Myocyte (in vitro differentiated cells): ENCODE measurements around the gene BRD3. TPM values are rescaled to one million over a fixed set of nuclear protein-coding genes. Genes with fewer than 3 reads are reported as not detected.
"Not testable (repeated sequence)": the region's sequence is repeated elsewhere in the genome, so short reads cannot be mapped to it uniquely, and the experiment has no call there.

Source experiments
- DNase-seq: peaks from one replicate; pipeline ENCODE4 v3.0.0-alpha.2; 2012; ENCODE audit warnings: low read depth
- polyA plus RNA-seq: library from polyadenylated mRNA; unstranded; fragments of >200 nt; gene quantifications from one replicate; pipeline ENCODE4 v1.2.1, GENCODE V29; 2012; ENCODE audit warnings: missing spikeins
- total RNA-seq: library from RNA; depleted of rRNA; stranded (reverse); fragments of >200 nt; gene quantifications from 2 replicates; pipeline ENCODE4 v1.2.3, GENCODE V29; 2014

The BRD3 gene
- 14.2 and 19.0 TPM in 2 replicates for total RNA-seq
- 19.3 TPM for polyA plus RNA-seq

DNA sequence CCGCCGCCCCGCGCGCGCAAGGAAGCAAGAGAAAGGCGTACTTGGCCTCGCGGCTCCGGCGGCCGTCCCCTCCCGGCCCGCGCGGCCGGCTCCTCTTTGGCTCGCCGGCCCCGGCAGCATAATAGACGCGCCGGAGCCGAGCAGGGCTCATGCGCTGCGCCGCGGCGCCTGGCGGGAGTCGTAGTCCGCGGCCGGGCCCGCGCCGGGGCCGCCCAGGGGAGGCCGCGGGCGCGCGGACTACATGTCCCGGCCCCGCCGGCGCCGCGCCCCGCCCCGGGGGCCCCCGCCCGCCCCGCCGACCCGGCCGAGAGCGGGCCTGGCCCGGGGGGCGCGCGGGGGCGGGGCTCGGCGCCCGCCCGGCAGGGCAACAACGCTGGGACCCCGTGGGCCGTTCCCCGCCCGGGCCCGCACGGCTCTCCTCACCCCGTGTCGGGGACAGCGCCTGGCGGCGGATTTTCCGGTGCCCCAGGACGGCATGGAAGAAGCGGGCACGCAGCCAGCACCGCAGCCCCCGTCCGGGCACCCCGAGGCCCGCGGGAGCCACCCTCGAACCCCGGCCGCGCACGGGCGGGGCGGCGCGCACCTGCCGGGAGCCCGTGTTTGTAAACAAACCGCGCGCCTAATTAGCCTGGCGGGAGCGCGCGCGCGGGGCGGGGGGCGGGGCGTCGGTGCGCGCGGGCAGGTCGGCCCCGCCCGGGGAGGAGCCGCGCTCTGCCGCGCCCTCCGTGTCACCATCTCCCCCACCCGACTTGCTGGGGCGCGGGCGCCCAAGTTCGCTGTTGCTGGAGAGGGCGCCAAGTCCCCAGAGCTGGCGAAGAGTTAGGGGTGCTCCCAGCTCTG, at the start of gene BRD3:
Gene BRD3, minus strand, starts transcription at position 123 of the 840 bp plus-strand sequence. CDS start 14,549 bp downstream, outside the sequence.
- DNase-seq = peak; percentile 91

DNA sequence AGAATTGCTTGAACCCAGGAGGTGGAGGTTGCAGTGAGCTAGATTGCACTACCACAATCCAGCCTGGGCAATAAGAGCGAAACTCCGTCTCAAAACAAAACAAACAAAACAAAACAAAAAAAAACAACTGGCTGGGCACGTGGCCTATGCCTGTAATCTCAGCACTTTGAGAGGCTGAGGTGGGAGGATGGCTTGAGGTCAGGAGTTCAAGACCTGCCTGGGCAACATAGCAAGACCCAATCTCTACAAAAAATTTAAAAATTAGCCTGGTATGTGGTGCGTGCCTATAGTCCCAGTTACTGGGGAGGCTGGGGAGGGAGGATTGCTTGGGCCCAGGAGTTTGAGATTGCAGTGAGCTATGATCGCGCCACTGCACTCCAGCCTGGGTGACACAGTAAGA, 44.7 kb upstream of the BRD3 start:
- no peak for DNase-seq

DNA sequence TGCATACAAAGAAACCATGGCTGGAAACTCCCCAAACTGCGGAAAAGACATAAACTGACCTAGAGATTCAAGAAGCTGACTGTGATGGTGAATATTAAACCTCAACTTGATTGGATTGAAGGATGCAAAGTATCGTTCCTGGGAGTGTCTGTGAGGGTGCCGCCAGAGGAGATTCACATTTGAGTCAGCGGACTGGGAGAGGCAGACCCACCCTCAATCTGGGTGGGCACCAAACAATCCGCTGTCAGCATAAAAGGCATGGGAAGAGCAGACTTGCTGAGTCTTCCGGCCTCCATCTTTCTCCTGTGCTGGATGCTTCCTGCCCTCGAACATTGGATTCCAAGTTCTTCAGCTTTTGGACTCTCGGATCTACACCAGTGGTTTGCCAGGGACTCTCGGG, 43.2 kb upstream of the BRD3 start:
- DNase-seq = no peak

DNA sequence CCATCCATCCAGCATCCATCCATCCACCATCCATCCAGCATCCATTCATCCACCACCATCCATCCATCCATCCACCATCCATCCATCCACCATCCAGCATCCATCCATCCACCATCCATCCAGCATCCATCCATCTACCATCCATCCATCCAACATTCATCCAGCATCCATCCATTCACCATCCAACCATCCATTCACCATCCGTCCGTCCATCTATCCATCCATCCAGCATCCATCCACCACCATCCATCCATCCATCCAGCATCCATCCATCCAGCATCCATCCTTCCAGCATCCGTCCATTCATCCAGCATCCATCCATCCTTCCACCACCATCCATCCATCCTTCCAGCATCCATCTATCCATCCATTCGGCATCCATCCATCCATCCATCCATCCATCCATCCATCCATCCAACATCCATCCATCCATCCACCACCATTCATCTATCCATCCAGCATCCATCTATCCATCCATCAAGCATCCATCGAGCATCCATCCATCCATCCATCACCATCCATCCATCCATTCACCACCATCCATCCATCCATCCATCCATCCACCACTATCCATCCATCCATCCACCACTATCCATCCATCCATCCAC, 35.7 kb upstream of the BRD3 start:
- DNase-seq = no peak

DNA sequence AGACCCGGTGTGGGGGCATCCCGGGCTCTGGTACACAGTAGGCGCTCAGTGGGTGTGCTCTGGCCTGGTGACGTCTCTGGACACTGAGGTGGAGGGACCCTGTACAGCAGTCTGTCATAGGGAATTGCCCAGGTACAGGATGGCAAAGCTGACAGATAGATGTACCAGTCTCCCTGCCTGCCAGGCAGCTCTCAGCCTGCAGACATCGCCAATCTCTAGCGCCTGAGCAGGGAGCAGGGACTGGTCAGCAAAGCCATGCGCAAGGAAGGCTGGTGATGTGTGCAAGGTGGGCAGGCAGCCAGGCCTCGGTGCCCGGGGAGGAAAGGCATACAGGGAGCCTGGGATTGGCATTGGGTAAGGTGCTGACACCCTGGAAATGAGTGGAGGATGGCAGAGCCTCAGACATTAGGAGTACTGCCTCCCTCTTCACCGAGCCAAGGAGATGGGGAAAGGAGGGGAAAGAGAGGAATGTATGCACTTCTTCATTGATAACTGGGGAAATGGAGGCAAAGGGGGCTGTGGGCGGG, 33.9 kb upstream of the BRD3 start:
- DNase-seq = no peak

DNA sequence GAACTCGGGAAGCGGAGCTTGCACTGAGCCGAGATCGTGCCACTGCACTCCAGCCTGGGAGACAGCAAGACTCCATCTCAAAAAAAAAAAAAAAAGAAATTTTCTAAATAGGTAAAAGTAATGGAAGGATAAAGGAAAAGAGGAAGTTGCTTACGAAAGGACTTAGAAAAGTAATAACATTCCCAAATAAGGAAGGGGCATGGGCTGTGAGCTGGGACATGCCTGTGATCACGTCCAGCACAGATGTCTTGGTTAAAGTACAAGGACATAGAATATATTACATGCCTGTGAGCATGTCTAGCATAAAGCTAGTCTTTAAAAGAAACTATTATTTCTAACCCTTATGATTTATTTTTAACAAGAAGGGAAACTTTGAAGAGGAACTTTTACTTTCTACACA, 33.3 kb upstream of the BRD3 start:
- not testable (repeated sequence) for DNase-seq

DNA sequence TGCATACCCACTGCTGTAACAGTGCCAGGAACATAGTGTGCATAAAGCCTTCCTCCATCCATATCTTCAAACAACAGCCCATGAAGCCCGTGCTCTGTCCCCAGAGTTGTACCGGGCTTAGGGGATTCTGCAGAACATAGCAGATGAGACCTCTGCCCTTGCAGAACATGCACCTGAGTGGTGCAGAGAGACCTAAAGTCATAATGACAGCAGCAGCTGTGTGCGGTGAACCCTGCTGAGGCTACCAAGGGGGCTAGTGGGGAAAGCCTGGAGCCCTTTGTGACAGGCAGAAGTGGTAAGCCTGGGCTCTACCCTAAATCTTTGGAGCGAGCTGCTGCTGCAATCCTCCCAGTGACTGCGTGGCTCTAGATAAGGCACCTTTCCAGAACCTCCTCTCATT, 32.2 kb upstream of the BRD3 start:
- DNase-seq = no peak

DNA sequence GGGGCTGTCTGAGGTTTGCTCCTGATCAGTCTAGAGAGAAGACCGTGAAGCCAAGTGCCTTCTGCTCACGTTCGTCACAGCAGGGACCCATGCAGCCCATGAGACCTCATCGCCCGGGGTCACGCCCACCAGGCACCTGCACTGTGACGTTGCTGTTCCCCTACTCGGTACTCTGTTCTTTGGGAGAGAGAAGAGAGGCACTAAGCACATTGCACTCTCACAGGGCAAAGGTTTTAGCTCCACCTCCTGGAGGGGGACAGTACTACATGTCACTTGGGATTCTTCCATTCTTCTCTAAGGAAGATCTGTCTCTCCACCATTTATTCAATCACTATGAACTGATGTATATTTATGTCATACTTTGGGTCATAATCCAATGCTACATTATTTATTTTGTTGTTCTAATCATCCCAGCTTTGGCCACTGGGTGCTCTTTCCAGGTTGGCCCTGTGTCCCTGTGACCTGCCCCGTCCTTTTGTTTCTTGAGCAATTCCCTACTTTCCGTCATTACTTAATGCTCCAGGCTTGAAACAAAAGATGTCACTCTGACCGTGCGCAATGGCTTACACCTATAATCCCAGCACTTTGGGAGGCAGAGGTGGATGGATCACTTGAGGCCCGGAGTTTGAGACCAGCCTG, 31.4 kb upstream of the BRD3 start:
- peak; percentile 63 for DNase-seq

DNA sequence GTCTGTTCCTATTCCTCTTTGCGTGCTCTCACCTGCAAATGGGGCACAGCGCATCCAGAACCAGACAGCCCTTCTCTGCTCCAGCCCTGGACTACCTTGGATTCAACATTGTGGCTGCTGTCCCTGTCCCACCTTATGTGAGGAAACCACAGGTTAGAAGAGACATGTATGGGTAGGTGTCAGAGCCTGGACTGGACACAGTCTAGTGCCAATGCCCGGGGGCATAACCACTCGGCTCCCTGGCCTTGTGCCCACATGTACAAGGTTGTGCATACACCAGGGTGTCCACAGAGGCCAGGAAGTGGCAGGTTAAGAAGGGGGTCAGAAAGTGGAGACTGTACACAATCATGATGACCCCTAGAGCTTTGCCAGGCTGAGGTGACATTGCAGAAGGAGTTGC, 22.1 kb upstream of the BRD3 start:
- DNase-seq = no peak

DNA sequence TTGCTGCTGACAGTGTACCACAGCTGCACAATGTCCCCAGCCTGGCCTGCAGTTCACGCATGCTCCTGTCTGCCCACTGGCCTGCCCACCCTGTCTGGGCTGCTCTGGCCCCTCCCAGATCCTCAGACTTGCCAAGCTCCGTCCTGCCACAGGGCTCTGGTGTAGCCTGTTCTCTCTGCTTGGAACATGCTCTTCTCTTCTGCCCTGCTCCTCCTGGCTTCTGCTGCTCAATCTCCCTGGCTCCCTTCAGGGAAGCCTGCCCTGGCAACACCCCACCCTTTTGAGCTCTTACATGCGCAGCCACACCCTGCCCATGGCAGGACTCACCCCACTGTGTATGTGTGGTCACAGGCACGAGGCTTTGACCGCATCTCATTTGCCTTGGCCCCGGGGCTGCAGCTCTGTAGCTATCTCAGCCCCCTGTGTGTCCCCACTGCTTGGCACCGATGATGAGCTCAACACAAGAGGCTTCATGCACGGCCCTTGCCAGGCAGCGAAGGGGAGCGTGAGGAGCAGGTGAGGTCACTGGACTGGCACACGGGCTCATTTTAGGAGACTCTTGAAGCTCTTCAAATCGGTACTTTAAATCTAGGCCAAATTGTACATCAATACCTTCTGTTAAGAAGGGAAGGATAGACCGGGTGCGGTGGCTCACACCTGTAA, 20.4 kb upstream of the BRD3 start:
- DNase-seq = no peak

DNA sequence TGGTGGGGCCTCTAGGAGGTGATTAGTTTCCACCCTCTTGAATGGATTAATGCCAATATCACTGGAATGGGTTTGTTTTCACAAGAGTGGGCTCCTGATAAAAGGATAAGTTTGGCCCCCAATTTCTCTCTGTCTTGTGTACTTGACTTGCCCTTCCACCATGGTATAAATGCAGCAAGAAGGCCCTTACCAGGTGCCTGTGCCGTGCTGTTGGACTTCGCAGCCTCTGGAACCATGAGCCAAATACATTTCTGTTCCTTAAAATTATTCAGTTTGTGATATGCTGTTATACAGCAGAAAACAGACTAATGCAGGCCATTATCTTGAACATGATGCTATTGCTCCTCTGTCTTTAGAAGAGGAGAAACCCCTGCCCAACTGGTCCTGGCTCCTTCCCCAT, 17.8 kb upstream of the BRD3 start:
- DNase-seq = no peak

DNA sequence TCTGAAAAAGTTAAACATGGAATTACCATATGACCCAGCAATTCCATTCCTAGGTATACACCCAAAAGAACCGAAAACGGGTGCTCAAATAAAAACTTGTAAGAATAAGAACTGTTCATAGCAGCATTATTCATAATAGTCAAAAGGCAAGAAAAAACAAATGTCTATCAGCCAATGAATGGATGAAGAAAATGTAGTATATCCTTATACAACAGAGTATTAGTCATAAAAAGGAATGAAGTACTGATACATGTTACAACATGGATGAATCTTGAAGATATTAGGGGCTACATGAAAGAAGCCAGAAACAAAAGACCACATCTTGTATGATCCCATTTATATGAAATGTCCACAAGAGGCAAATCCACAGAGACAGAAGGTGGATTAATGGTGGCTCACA, 15.6 kb upstream of the BRD3 start:
- no peak for DNase-seq

DNA sequence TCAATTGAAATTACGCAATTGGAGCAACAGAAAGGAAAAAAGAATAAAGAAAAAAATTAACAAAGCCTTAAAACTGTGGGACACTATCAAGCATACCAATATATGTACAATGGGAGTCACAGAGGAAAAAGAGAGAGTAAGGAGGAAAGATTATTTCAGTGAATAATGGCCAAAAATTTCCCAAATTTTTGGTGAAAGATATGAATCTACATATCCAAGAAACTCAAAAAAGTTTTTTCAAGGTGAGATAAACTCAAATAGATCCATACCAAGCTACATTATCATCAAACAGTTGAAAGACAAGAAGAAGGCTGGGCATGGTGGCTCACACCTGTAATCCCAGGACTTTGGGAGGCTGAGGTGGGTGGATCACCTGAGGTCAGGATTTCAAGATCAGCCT, 8.8 kb upstream of the BRD3 start:
- DNase-seq = no peak

DNA sequence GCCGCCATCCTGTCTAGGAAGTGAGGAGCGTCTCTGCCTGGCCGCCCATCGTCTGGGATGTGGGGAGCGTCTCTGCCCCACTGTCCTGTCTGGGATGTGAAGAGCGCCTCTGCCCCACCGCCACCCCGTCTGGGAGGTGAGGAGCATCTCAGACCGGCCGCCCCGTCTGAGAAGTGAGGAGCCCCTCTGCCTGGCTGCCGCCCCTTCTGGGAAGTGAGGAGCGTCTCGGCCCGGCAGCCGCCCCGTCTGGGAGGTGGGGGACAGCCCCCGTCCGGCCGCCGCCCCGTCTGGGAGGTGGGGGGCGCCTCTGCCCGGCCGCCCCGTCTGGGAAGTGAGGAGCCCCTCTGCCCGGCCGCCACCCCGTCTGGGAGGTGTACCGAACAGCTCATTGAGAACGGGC, 7.9 kb upstream of the BRD3 start:
- not testable (repeated sequence) for DNase-seq

DNA sequence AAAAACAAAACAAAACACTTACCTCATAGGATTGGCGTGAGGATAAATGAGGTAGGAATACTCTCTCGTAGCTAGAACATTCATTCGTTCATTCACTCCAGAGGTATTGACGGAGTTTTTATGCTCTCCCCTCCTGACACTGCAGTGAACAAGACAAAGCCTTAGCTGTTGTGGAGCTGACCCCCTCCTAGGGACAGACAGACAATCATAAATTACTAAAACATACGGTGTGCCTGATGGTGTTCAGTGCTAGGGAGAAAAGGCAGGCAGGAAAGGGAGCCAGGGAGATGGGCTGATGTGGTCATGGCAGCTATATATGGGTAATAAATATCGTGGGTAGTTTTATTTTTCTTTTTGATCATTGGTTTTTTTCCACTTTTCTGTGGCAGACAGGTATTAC, 5.7 kb upstream of the BRD3 start:
- no peak for DNase-seq

DNA sequence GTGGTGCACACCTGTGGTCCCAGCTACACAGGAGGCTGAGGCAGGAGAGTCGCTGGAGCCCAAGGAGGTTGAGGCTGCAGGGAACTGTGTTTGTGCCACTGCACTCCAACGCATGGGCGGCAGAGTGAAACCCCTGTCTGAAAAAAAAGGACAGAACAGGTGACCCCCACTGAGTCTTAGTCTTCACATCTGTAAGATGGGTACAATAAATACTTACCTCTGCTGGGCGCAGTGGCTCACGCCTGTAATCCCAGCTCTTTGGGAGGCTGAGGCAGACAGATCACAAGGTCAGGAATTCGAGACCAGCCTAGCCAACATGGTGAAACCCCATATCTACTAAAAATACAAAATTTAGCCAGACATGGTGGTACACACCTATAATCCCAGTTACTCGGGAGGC, 4.9 kb upstream of the BRD3 start:
- DNase-seq = not testable (repeated sequence)

DNA sequence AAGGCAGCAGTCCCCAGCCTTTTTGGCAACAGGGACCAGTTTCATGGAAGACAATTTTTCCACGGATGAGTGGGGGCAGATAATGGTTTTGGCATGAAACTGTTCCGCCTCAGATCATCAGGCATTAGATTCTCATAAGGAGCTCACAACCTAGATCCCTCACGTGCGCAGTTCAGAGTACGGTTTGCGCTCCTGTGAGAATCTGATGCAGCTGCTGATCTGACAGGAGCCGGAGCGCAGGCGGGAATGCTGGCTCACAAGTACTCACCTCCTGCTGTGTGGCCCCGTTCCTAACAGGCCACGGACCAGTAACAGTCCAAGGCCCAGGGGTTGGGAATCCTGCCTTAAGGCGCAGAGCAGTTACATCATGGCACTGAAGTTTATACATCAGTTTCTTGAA, 3.3 kb upstream of the BRD3 start:
- no peak for DNase-seq

DNA sequence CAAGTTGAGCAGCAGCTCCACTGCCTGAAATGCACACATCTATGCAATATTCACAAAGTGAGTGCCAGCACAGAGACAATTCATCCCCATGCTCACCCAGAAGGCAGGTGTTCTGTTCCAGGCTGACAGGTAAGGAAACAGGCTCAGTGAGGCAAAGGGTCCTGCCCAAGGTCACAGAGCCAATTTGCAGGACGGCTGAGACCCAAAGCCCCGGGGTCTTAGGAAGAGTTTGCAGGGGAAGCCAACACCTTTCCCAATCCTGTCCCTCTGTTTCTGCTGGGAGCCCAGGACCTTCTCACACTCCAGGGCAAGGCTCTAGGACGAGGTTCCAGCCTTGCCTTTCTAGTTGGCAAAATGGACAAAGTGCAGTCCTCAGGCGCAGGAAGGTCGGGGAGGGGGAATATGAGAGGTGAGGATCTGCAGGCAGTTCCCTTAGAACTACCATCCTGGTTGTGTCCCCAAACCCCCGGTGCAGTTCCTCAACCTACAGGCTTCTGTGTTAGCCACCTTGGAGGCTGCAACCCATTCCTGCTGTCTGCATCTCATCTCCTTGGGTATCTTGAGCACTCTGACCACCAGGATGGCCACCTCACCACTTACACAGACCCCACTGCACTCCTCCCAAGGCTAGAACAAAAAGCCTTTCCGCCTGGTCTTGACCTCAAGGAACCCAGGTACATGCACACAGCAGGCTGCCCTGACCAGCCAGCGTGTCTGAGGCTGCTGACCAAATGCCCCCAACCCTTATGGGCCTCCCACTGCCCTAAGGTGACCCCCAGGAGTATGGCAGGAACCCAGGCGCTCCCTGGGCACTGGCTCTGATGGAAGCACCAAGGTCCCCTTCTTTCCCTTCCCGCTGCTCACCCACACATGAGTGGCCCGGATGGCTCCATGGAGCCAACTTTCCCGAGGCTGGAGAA, 1.9 kb upstream of the BRD3 start:
- no peak for DNase-seq

DNA sequence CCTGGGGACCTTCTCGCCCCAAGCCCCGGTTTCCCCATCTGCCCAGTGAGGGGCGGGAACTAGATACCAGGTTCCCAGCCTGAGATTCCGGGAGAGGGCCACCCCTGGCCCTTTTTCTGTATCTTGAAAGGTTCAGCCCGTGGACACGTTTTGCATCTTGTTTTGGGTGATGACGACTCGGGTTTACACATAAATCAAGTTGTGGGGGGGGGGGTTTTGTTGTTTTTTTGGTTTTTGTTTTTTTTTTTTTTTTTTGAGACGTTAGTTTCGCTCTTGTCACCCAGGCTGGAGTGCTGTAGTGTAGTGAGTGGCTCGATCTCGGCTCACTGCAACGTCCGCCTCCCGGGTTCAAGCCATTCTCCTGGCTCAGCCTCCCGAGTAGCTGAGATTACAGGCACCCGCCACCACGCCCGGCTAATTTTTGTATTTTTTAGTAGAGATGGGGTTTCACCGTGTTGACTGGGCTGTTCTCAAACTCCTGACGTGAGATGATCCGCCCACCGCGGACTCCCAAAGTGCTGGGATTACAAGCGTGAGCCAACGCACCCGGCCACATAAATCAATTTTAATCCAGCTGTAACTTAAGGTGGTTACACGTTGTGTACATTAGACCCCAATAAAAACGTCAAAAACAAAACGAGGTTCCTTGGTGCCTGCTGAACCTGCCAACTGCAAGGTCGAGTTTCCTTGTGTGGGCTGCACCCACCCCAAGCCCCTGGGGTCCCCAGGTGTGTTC, 1.1 kb upstream of the BRD3 start:
- DNase-seq = no peak
